GM21367 (cell line): ENCODE data around the gene DDX10.

ENCODE experiments used
- ATAC-seq: cut with Tn5 transposase; IDR thresholded peaks from one replicate; pipeline ENCODE4 v1.9.1; 2021; ENCODE audit not compliant: unreplicated experiment

Gene DDX10

GRCh38 chr11:108931168-108931567 is 266.3 kb downstream of the DDX10 start:
- no peak for ATAC-seq

GRCh38 chr11:108933630-108934029 is 268.8 kb downstream of the DDX10 start:
- ATAC-seq, result no peak

DNA sequence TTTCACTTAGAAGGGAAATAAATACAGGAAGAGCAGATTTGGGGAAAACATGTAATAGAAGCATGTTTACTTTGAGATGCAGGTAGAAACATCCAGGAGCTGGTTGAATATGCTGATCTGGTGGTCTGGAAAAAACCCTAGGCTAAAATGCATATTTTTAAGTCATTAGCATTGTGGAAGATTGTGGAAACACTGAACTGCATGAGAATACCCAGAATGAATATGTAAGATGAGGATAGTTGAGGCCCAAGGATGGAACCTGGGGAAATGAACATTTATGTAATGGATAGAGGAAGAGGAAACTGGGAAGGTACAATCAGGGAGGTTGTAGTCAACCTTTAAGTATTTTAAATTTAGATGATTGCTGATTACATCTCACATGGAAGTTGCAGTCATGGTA is 269.4 kb downstream of the DDX10 start:
- no peak for ATAC-seq

GRCh38 chr11:108934696-108935095 is 269.8 kb downstream of the DDX10 start:
- ATAC-seq, result no peak

GRCh38 chr11:108937746-108938145 is 272.9 kb downstream of the DDX10 start:
- ATAC-seq, result no peak

DNA sequence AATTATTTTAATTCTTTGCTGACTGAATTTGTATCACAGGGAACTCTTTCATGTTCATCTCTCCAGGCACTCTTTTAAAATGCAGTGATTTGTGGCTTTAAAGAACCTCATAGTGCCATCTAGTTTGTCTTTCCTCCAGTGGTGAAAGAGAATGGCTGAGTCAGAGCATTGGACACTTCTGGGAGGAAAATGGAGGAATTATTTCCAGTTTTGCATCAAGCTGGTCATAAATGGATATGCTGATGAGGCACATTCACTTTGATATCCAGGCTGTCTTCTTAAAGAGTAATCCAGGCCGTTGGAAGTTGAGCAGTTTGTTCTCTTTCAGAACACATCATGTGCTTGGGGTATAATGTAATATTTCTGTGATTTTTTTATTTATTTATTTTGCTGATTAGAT is 273.7 kb downstream of the DDX10 start:
- no peak for ATAC-seq

GRCh38 chr11:108939135-108939534 is 274.3 kb downstream of the DDX10 start:
- no peak for ATAC-seq

DNA sequence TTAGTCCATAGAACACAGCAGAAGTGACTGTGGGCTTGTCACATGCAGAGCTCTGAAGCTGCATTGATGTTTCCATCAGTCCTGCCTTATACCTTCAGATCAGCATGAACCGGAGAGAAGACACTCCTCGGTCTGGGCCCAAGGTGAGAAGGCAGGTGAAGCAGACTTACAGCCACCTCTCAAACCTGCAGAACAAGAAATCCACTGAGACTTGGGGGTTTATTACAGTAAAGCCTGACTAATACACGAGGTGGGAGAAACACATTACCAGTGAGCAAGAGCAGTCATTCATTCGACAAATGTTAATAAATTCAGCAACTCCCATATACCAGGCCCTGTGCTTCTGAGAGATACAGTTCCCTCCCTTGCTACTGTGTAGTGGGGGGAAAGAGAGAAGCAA is 279.0 kb downstream of the DDX10 start:
- no peak for ATAC-seq

- no peak for ATAC-seq
Observed at GRCh38 chr11:108944471-108945178, 279.8 kb downstream of the DDX10 start.

GRCh38 chr11:108945341-108945740 is 280.5 kb downstream of the DDX10 start:
- no peak for ATAC-seq

DNA sequence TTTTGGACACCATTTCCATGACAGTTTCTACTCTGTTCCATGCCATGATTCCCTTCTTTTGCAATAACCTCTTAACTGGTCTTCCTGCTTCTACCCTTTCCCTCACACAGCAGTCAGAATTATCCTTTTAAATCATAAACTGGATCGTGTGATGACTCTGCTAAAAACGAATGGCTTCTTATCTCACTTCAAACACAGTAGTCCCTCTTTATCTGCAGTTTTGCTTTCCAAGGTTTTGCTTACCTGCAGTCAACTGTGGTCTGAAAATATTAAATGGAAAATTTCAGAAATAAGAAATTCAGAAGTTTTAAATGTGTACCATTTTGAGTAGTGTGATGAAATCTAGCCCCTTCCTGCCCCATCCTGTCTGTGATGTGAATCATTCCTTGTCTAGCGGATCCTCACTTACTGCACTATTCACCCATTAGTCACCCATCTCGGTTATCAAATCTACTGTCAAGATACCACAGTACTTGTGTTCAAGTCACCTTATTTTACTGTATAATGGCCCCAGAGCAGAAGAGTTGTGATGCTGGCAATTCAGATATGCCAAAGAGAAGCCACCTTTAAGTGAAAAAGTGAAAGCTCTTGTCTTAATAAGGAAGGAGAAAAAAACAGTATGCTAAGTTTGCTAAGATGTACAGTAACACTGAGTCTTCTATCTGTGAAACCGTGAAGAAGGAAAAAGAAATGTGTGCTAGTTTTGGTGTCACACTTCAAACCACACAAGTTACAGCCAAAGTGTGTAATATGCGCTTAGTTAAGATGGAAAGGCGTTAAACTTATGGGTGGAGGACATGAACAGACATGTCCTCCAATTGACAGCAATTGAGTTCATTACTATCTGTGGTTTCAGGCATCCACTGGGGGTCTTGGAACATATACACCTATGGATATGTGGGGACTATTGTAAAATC is 283.0 kb downstream of the DDX10 start:
- no peak for ATAC-seq

- peak; percentile 63 for ATAC-seq
Observed at GRCh38 chr11:108958368-108959104, 293.7 kb downstream of the DDX10 start.

DNA sequence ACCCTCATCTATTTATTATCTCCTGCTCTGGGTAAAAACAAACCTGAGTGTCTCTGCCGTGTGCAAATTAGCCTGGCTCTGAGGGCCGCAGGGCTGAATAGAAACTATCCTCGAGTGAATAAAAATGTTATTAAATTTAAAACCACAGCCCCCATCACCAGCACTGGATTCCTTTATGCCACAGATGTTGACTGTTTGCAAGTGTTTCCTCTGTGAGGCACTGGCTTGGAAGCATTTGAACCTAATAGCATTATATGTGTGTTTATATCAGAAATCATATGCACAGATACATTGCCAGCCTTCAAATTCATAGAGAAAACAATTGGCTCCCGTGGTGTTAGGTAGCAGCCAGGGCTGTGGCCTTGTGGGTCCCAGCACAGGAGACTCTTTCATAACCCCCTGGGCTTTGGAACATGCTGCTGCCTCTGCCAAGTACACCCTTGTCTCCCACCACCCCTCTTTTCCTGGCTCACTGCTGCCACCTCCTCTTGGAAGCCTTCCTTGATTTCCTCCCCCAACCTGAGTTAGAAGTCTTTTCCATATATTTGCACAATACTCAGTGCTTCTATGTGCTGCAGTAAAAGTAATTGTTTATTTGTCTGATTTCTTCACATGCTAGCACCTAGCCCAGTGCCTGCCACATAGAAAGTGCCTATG is 294.4 kb downstream of the DDX10 start:
- no peak for ATAC-seq

DNA sequence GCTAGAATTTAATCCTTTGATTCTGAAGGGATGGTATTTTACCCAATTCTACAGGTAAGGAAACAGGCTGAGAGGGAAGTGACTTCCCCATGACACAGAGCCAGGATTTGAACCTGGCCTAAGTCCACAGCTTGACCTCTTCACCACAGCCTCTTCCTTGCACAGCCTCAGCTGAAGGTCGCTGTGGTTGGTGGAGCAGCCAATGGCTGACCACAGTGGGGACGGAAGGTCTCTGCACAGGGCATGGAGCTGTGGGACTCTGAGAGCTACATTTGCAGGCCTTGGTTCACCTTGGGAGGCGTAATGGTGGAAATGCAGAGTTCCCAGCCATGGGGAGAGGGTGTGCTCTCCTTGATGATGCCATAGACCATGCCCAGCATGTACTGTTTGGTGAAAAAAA is 295.0 kb downstream of the DDX10 start:
- no peak for ATAC-seq

- no peak for ATAC-seq
Observed at GRCh38 chr11:108960501-108960900, 295.6 kb downstream of the DDX10 start.

GRCh38 chr11:108961095-108961494 is 296.2 kb downstream of the DDX10 start:
- no peak for ATAC-seq

DNA sequence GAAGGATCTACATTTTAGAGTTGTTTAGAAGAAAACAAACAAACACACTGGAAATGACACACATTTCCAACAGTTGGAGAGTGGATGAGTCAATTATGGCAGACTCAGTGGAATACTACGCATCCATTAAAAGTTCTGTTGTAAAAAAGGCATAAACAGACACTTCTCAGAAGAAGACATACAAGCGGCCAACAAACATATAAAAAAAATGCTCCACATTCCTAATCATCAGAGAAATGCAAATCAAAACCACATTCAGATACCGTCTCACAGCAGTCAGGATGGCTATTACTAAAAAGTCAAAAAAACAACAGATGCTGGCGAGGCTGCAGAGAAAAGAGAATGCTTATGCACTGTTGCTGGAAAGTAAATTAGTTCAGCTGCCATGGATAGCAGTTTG is 298.2 kb downstream of the DDX10 start:
- no peak for ATAC-seq

- no peak for ATAC-seq
Observed at GRCh38 chr11:108965306-108966001, 300.6 kb downstream of the DDX10 start.

DNA sequence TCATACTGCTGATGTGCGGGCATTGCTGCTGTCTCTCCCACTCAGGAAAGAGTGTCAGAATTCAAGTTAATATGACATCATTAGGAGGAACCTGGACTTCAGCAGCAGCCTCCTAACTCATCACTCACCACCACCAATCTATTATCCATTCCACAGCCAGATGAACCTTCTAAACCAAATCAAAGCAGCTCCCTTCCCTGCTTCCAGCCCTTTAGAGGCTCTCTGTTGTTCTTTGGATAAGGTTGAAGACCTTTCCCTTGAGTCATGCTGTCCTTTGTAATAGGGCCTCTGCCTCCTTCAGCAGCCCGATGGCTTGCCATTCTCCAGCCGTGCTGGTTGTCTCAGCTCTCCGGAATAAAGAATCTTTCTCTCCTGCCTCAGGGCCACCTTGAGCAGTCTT is 301.3 kb downstream of the DDX10 start:
- no peak for ATAC-seq

- no peak for ATAC-seq
Observed at GRCh38 chr11:108966978-108967377, 302.1 kb downstream of the DDX10 start.
